Skeletal muscle satellite cell (primary cell): ENCODE data around the gene KDM4C.
"Not testable (repeated sequence)": the region's sequence is repeated elsewhere in the genome, so short reads cannot be mapped to it uniquely, and the experiment has no call there.

Experiments used
- H3K27me3 ChIP-seq: 2 replicates; pipeline ENCODE4 v1.7.0; 2013; ENCODE audit warnings: low read length; ENCODE audit not compliant: control insufficient read depth, insufficient read depth
- H3K36me3 ChIP-seq: 2 replicates; pipeline ENCODE4 v1.7.0; 2013; ENCODE audit warnings: mild to moderate bottlenecking, control low read depth, low read length; ENCODE audit not compliant: insufficient read depth
- H3K4me1 ChIP-seq: 2 replicates; pipeline ENCODE4 v1.7.0; 2013; ENCODE audit warnings: low read length; ENCODE audit not compliant: control insufficient read depth, insufficient read depth
- H3K4me2 ChIP-seq: 2 replicates; pipeline ENCODE4 v1.7.0; 2013; ENCODE audit warnings: mild to moderate bottlenecking, low read length
- H3K4me3 ChIP-seq: 2 replicates; pipeline ENCODE4 v1.7.0; 2013; ENCODE audit warnings: low read length
- H3K9ac ChIP-seq: 2 replicates; pipeline ENCODE4 v1.7.0; 2013; ENCODE audit warnings: mild to moderate bottlenecking, low read depth, low read length, moderate library complexity
- H3K9me3 ChIP-seq: replicated peaks from 2 replicates; pipeline ENCODE4 v1.7.0; 2013; ENCODE audit warnings: mild to moderate bottlenecking, control low read depth, low read length

KDM4C gene

DNA sequence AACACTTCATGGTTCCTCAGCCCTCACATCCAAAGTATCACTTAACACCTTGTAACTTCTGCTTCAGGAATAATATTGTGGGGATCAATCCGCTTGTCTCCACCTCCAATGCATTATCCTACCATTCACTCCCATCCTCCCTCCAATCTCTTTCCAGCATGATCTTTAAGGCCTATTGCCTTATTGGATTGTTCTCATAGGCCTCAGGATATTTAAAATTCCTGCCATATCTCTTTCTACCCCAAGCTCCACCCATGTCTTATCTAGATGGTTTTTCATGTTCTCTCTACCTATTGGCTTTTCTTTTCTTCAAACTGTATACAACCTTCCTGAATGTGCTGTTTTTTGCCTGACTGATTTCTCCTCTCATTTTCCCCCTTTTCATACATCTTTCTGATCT, 7.2 kb downstream of the KDM4C start:
- no peaks in the 10 kb centered on the region for H3K4me1 ChIP-seq
- H3K36me3 ChIP-seq = no peaks in the 10 kb centered on the region

DNA sequence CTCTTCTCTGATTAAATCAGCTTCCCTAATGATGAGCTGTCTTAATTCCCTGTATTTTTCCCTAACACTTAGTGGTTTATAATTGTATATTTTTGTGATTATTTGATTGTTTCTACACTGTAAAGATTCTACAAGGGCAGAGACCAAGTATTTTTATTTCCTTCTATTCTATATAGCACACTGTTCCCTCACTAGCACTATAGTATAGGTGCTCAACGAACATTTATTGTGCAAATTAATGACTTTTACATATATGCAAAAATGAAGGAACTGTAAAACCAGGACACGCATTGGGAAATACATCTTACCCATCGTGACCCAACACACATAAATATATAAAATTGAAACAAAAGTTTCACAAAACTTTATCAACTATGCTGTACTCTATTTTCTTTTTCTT, 7.6 kb downstream of the KDM4C start:
- no peaks in the 10 kb centered on the region for H3K36me3 ChIP-seq
- no peak overlapping the region for H3K9ac ChIP-seq
- H3K4me3 ChIP-seq = no peak overlapping the region
- H3K9me3 ChIP-seq = no peaks in the 10 kb centered on the region
- no peaks in the 10 kb centered on the region for H3K27me3 ChIP-seq
- H3K4me2 ChIP-seq = no peak overlapping the region
- no peaks in the 10 kb centered on the region for H3K4me1 ChIP-seq

More for the DNA sequence above, 7.2 kb downstream of the KDM4C start:
- no peaks in the 10 kb centered on the region for H3K27me3 ChIP-seq
- H3K9me3 ChIP-seq = no peaks in the 10 kb centered on the region
- no peak overlapping the region for H3K4me3 ChIP-seq
- H3K4me2 ChIP-seq = no peak overlapping the region
- no peak overlapping the region for H3K9ac ChIP-seq

DNA sequence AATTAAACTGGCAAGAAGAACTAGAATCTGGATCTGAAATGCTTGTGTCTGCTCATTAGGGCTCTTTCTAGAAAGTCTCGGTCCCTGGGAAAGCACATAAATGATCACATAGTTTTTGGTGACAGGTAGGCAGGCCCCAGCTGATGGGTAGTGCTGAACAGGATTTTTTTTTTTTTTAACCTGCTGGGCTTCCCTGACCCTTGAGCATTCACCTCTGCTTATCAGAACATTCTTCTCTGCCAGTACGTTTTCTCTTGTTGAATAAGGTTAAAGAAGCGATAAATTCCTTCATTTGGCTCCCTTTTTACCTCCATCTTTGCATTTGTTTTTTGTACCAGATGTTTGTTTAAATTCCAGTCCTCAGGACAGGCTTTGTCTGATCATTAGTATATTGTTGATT, 8.8 kb downstream of the KDM4C start:
- H3K9me3 ChIP-seq = no peaks in the 10 kb centered on the region
- no peaks in the 10 kb centered on the region for H3K27me3 ChIP-seq
- H3K9ac ChIP-seq = no peak overlapping the region
- no peaks in the 10 kb centered on the region for H3K36me3 ChIP-seq
- no peak overlapping the region for H3K4me3 ChIP-seq
- no peak overlapping the region for H3K4me2 ChIP-seq
- no peaks in the 10 kb centered on the region for H3K4me1 ChIP-seq

DNA sequence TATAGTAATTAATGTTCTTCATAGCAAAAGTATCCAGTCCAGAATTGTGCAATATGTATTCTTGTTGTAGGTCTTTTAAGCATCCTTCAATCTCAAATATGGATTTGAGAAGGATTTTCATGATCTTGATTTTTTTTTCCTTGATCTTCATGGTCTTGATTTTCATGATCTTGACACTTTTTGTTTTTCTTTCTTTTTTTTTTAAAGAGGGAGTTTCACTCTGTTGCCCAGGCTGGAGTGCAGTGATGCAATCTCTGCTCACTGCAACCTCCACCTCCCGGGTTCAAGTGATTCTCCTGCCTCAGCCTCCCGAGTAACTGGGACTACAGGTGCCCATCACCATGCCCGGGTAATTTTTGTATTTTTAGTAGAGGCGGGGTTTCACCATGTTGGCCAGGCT, 10.8 kb downstream of the KDM4C start:
- not testable (repeated sequence) for H3K4me2 ChIP-seq, H3K4me3 ChIP-seq, H3K27me3 ChIP-seq, H3K9ac ChIP-seq, H3K36me3 ChIP-seq, H3K4me1 ChIP-seq, H3K9me3 ChIP-seq

DNA sequence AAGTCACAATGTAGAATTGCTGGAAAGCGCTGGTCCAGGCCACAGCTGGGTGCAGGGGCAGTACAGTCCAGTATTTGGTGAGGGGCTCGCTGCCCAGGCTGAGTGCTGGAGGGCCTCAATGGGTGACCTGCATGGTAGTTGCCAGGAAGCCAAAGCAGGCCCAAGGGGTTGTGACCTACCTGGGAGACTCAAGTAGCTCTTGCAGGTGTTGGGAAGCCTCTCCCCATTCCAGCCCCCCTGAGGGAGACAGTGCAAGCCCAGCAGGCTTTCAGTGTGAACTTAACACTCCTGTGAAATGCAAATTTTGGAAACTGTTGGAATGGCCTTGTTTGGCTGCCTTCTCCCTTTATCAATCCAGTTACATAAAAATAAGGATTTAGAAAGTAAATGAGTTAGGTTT, 13.9 kb downstream of the KDM4C start:
- Histone ChIP-seq H3K4me1 (peaks cover 4% of the 10 kb centered on the region), H3K4me3 (no peak overlapping the region), H3K9me3 (no peaks in the 10 kb centered on the region), H3K4me2 (no peak overlapping the region), H3K36me3 (no peaks in the 10 kb centered on the region), H3K9ac (no peak overlapping the region), H3K27me3 (no peaks in the 10 kb centered on the region)

DNA sequence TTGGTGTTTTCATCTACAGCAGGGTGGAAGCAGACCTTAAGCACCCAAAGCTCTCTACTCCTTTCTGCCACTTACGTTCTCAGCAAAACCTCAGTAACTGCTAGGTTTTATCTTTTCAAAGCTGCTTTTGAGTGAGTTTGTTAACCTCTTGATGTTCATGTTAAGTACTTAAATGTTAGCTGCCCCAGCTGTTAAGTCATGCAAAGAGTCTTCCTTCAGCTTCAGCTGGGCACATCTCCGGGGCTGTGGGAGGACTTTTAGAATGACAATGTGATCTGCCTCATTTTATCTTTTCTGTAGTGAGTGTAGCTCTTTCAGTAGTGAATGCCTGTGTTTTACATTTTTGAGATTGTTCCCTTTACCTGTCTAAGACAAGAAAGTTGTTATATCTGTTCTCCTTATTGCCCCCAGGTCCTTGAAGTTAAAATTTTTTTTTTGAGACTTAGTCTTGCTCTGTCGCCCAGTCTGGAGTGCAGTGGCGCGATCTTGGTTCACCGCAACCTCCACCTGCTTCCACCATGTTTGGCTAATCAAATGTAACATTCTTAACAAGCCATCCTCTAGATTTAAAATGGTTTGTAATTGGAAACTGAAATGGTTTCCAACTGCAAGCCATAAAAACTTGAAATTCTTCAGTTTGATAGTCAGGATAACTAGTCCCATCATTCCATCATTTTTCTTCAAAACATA, 19.6 kb downstream of the KDM4C start:
- no peaks in the 10 kb centered on the region for H3K36me3 ChIP-seq
- no peak overlapping the region for H3K4me3 ChIP-seq
- H3K4me2 ChIP-seq = no peak overlapping the region
- peaks cover 4% of the 10 kb centered on the region for H3K4me1 ChIP-seq
- H3K9me3 ChIP-seq = no peaks in the 10 kb centered on the region
- H3K27me3 ChIP-seq = no peaks in the 10 kb centered on the region
- no peak overlapping the region for H3K9ac ChIP-seq

DNA sequence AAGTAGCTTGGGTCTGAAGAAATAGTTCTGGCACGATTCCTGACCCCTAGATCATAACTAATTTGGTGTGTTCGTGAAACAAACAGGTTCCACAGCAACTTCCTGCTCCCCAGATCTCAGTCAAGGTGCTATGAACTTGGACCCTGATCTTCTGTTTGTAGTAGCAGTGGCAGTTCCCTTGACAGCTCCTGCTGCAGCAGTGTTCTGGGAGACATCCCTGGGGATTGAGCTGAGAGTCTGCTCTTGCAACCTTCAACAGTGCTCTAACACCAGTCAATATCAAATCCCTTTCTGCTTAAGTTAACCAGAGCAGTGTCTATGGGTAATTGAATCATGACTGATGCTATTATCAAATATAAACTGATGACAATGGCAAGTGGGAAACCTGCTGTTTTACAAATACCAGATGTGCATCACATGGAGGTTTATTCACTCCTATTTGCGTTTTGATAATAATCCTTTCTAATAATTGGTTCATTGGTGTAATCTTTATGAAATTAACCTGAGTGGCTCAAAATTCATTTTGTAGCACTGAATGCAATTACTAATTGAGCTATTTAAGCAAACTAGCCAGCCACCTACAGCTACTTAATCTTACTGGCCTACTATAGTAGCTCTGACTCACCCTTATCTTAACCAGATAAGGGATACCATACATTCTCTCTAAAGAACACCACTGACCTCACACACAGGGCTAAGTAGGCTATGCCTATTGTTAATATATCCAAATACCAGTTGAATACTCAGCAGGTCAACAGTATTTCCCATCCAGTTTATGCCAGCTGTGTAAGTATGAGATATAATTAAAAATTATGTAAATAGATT, 21.9 kb downstream of the KDM4C start:
- H3K4me1 ChIP-seq = peaks cover 4% of the 10 kb centered on the region
- no peaks in the 10 kb centered on the region for H3K36me3 ChIP-seq
- no peaks in the 10 kb centered on the region for H3K9me3 ChIP-seq
- H3K9ac ChIP-seq = no peak overlapping the region
- no peak overlapping the region for H3K4me3 ChIP-seq
- H3K4me2 ChIP-seq = no peak overlapping the region
- H3K27me3 ChIP-seq = no peaks in the 10 kb centered on the region

DNA sequence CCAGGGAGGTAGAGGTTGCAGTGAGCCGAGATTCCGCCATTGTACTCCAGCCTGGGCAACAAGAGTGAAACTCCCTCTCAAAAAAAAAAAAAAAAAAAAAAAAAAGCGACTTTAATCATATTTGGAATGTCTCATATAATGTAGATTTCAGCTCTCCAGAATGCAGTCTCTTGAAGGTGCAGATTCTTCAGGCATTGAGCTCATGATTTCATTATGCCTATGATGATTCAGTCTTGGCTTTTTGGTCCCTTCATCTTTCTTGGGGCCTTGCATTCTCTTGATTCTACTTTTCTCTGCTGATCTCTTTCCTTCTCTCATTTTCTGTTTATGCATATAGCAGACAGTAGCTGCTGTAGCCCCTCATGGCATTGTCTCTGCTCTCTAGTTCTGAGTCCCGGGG, 22.9 kb downstream of the KDM4C start:
- Histone ChIP-seq H3K27me3 (no peaks in the 10 kb centered on the region), H3K9ac (no peak overlapping the region), H3K9me3 (no peaks in the 10 kb centered on the region), H3K36me3 (no peaks in the 10 kb centered on the region), H3K4me2 (no peak overlapping the region), H3K4me1 (no peaks in the 10 kb centered on the region), H3K4me3 (no peak overlapping the region)

DNA sequence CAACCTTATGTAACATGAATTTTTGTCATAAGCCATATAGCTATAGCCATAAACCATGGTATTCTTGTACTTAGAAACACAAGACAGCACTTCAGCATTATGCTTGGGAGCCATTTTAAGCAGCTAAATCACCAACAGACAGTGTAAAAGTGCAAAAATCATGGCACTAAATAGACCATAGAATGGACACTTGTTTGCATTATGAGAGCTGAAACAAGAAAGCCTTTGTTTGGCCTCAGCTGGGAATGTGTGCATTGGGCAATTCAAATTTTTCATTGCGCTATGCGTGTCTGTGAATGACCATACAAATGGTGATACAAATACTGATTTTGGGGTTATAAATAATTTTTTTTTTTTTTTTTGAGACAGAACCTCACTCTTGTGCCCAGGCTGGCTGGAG, 23.7 kb downstream of the KDM4C start:
- Histone ChIP-seq H3K4me1 (no peaks in the 10 kb centered on the region), H3K4me2 (no peak overlapping the region), H3K9ac (no peak overlapping the region), H3K27me3 (no peaks in the 10 kb centered on the region), H3K9me3 (no peaks in the 10 kb centered on the region), H3K36me3 (no peaks in the 10 kb centered on the region), H3K4me3 (no peak overlapping the region)

DNA sequence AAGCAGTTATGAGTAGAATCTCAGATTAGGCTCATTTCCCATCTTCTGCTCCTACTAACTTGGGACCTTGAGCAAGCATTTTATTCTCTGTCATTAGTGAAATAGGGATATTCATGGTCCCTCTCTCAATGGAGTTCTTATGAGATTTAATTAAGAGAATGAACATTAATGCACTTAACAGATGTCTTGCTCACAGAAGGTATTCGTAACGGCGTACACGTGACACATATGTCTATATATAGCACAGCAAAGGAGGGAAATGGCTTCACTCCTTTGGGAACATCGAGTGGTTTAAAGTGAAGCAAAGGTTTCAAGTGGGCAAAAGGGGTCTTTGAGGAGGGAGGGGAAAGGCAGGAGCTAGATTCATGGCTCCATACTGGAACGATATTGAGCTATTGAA, 24.6 kb downstream of the KDM4C start:
- H3K4me1 ChIP-seq = peaks cover under 1% of the 10 kb centered on the region

DNA sequence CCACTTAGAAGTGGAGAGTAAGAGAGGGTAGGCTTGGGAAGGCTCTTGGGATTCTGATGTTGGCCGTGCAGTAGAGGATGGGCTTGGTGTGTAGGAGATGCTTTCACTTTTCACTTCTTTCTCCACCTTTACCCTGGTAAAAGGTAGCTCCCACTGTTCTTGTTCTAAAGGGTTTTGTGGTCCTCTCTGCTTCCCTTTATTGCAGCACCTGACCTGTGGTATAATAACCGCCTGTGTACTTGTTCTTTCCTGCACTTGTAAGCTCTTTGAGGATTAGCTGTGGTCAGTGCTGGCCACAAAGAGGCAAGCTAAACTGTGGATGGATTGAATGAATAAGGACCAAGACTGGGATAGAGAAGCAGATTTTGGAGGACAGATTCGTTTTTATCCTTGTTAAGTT, 25.2 kb downstream of the KDM4C start:
- no peak overlapping the region for H3K9ac ChIP-seq
- no peaks in the 10 kb centered on the region for H3K36me3 ChIP-seq
- no peak overlapping the region for H3K4me2 ChIP-seq
- H3K9me3 ChIP-seq = no peaks in the 10 kb centered on the region
- no peak overlapping the region for H3K4me3 ChIP-seq
- peaks cover 7% of the 10 kb centered on the region for H3K4me1 ChIP-seq
- no peaks in the 10 kb centered on the region for H3K27me3 ChIP-seq

More for the DNA sequence above, 24.6 kb downstream of the KDM4C start:
- Histone ChIP-seq H3K27me3 (no peaks in the 10 kb centered on the region), H3K9ac (no peak overlapping the region), H3K4me2 (no peak overlapping the region), H3K9me3 (no peaks in the 10 kb centered on the region), H3K4me3 (no peak overlapping the region), H3K36me3 (no peaks in the 10 kb centered on the region)

DNA sequence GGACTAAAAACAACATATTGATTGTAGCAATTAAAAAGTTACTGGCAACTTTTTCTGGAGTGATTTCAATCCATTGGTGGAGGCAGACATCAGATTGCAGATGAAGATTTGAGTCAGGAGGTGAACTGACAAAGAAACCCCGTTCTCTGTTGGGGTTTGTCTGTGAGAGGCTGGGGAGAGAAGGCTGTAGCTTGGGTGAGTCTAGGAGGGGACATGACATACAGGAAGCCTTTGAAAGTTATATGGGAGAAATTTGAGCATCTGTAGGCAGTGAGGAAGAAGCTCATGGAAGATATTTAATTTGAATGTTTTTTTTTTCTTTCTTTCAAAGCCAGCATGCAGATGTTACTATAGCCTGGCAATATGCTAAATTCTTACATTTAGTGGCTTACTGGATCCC, 26.0 kb downstream of the KDM4C start:
- H3K4me2 ChIP-seq = no peak overlapping the region
- H3K4me3 ChIP-seq = no peak overlapping the region
- H3K9ac ChIP-seq = no peak overlapping the region
- peaks cover 14% of the 10 kb centered on the region for H3K4me1 ChIP-seq
- H3K9me3 ChIP-seq = no peaks in the 10 kb centered on the region
- H3K27me3 ChIP-seq = no peaks in the 10 kb centered on the region
- no peaks in the 10 kb centered on the region for H3K36me3 ChIP-seq
